Measurements from ENCODE around the gene TMEM169.

TMEM169 gene

GRCh38 chr2:216081487-216082116, at the start of gene TMEM169, which contains the start of gene PECR:
TMEM169 (plus strand) TSS chr2:216081919; CDS start chr2:216095964, 14,045 bp downstream.
PECR (minus strand) TSS chr2:216081809; CDS start chr2:216081741, 68 bp downstream.
- DNase-seq (ENCODE audit: low read depth, low spot score) = no peak

- no peak for DNase-seq (ENCODE audit: low read depth, low spot score)
Measured at GRCh38 chr2:216031960-216032689, 49.6 kb upstream of the TMEM169 start.

GRCh38 chr2:216033403-216033802, 48.3 kb upstream of the TMEM169 start:
- DNase-seq (ENCODE audit: low read depth, low spot score) = no peak

GRCh38 chr2:216034065-216034464, 47.7 kb upstream of the TMEM169 start:
- DNase-seq (ENCODE audit: low read depth, low spot score) = no peak

- DNase-seq (ENCODE audit: low read depth, low spot score) = no peak
Measured at GRCh38 chr2:216039918-216040317, 41.8 kb upstream of the TMEM169 start.

GRCh38 chr2:216041438-216041837, 40.3 kb upstream of the TMEM169 start:
- DNase-seq (ENCODE audit: low read depth, low spot score) = no peak

- no peak for DNase-seq (ENCODE audit: low read depth, low spot score)
Measured at GRCh38 chr2:216043949-216044348, 37.8 kb upstream of the TMEM169 start.

GRCh38 chr2:216044883-216045486, 36.7 kb upstream of the TMEM169 start:
- no peak for DNase-seq (ENCODE audit: low read depth, low spot score)

- no peak for DNase-seq (ENCODE audit: low read depth, low spot score)
Measured at GRCh38 chr2:216047397-216047796, 34.3 kb upstream of the TMEM169 start.

GRCh38 chr2:216049452-216049851, 32.3 kb upstream of the TMEM169 start:
- no peak for DNase-seq (ENCODE audit: low read depth, low spot score)

- DNase-seq (ENCODE audit: low read depth, low spot score) = no peak
Measured at GRCh38 chr2:216051350-216051749, 30.4 kb upstream of the TMEM169 start.

GRCh38 chr2:216052420-216052819, 29.3 kb upstream of the TMEM169 start:
- DNase-seq (ENCODE audit: low read depth, low spot score) = no peak

- no peak for DNase-seq (ENCODE audit: low read depth, low spot score)
Measured at GRCh38 chr2:216055680-216056079, 26.0 kb upstream of the TMEM169 start.

- no peak for DNase-seq (ENCODE audit: low read depth, low spot score)
Measured at GRCh38 chr2:216056739-216057138, 25.0 kb upstream of the TMEM169 start.

- DNase-seq (ENCODE audit: low read depth, low spot score) = no peak
Measured at GRCh38 chr2:216057688-216058193, 24.0 kb upstream of the TMEM169 start.

GRCh38 chr2:216059233-216059834, 22.4 kb upstream of the TMEM169 start:
- no peak for DNase-seq (ENCODE audit: low read depth, low spot score)

GRCh38 chr2:216064014-216064630, 17.6 kb upstream of the TMEM169 start:
- no peak for DNase-seq (ENCODE audit: low read depth, low spot score)

- DNase-seq (ENCODE audit: low read depth, low spot score) = no peak
Measured at GRCh38 chr2:216064665-216065064, 17.1 kb upstream of the TMEM169 start.

- DNase-seq (ENCODE audit: low read depth, low spot score) = no peak
Measured at GRCh38 chr2:216066230-216066629, 15.5 kb upstream of the TMEM169 start.

GRCh38 chr2:216069028-216069427, 12.7 kb upstream of the TMEM169 start:
- no peak for DNase-seq (ENCODE audit: low read depth, low spot score)

GRCh38 chr2:216070195-216070594, 11.5 kb upstream of the TMEM169 start:
- no peak for DNase-seq (ENCODE audit: low read depth, low spot score)
